HG02884 (cell line): ENCODE results near the gene SLC2A4RG.
"Not testable (repeated sequence)": the region's sequence is repeated elsewhere in the genome, so short reads cannot be mapped to it uniquely, and the experiment has no call there.

Source experiments
- ATAC-seq: cut with Tn5 transposase; IDR thresholded peaks from one replicate; pipeline ENCODE4 v1.9.1; 2021; ENCODE audit warnings: mild to moderate bottlenecking, moderate library complexity; ENCODE audit not compliant: unreplicated experiment

The SLC2A4RG gene

DNA sequence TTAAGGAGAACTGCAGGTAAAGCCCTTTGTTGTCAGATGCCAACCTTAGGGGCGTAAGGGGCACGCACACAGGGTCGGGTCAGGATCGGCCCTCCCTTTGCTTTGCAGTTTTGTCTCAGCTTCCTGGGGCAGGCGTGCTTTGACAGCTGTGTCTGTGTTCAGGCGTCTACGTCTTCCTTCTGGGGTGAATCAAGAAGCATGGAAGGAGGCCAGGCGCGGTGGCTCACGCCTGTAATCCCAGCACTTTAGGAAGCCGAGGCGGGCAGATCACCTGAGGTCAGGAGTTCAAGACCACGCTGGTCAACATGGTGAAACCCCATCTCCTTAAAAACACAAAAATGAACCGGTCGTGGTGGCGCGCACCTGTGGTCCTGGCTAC lies 30.4 kb upstream of the SLC2A4RG start:
- ATAC-seq: no peak

DNA sequence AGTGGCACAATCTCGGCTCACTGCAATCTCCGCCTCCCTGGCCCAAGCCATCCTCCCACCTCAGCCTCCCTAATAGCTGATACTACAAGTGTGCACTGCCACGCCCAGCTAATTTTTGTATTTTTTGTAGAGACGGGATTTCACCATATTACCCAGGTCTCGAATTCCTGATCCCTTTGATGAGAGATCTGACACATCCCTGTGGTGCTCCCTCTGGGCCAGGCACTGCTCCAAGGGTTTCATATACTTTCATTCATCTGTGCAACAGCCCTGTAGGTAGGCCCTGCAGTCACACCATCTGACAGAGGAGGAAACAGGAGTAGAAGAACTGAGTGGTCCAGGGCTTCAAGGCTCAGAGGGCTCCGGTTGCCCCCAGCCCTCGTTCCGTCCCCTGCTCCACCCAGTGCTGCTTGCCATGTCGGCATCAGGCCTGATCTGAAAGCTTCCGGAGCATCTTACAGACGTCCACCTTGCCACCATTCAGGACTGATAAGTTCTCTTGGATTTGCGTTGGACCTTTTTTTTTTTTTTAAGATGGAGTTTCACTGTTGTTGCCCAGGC lies 28.4 kb upstream of the SLC2A4RG start:
- ATAC-seq: no peak

DNA sequence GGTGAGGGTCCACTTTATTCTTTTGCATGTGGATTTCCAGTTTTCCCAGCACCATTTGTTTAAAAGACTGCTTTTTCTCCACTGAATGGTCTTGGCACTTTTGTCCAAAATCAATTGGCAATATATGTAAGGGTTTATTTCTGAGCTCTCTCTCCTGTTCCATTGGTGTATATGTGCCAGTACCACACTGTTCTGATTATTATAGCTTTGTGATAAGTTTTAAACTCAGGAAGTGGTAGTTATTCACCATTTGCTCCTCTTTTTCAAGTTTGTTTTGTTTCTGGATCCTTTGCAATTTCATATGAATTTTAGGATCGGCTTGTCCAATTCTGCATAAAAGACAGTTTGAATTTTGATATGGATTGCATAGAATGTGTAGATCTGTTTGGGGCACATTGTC lies 27.4 kb upstream of the SLC2A4RG start:
- ATAC-seq: no peak

DNA sequence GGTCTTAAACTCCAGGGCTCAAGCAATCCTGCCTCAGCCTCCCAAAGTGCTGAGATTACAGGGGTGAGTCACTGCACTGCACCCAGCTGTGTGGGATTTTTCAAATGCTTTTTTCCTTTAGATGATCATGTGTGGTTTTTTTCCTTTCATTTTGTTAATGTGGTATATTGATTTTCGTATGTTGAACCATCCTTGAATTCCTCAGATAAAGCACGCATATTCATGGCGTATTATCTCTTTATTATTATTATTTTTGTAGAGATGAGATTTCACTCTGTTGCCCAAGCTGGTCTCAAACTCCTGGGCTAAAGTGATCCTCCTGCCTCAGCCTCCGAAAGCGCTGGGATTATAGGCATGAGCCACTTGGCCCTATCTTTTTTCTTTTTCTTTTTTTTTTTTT lies 24.7 kb upstream of the SLC2A4RG start:
- ATAC-seq: no peak

DNA sequence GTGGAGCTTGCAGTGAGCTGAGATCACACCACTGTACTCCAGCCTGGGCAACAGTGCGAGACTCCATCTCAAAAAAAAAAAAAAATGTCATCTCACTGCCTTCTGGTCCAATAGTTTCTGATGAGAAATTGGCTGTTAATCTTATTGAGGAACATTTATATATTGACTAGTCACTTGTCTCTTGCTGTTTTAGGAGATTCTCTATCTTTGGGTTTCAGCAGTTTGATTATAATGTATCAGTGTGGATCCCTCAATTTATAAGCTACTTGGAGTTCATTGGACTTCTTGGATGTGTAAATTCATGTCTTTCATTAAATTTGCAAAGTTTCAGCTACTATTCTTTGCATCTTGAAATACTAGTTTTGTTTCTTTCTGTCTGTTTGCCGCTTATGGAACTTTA lies 20.6 kb upstream of the SLC2A4RG start:
- ATAC-seq: no peak

DNA sequence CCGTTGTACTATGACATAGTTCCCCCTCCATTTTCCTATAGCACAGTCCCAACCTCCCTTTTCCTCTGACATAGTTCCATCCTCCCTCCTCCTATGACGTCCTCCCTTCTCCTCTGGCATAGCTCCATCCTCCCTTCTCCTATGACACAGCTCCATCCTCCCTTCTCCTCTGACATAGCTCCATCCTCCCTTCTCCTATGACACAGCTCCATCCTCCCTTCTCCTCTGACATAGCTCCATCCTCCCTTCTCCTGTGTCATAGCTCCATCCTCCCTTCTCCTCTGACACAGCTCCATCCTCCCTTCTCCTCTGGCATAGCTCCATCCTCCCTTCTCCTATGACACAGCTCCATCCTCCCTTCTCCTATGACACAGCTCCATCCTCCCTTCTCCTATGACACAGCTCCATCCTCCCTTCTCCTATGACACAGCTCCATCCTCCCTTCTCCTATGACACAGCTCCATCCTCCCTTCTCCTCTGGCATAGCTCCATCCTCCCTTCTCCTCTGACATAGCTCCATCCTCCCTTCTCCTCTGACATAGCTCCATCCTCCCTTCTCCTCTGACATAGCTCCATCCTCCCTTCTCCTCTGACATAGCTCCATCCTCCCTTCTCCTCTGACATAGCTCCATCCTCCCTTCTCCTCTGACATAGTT lies 16.5 kb upstream of the SLC2A4RG start:
- not testable (repeated sequence) for ATAC-seq

DNA sequence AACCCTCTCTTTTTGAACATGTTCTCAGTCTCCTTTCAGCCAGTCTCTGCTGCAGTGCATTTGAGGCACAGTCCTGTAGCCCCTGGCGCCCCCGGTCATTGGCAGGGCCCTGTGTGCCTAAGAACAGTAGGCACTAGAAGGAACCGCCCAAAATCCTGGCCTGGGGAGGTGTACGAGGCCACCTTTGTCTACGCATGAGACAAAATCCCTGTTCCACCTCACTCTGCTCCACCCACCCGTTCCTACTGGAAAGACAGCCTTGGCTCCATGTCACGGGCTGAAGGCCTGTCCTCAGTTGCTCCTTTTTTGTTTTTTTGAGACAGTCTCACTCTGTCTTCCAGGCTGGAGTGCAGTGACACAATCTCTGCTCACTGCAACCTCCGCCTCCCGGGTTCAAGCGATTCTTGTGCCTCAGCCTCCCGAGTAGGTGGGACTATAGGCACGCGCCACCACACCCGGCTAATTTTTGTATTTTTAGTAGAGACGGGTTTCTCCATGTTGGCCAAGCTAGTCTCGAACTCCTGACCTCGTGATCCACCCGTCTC lies 9.3 kb upstream of the SLC2A4RG start:
- not testable (repeated sequence) for ATAC-seq

DNA sequence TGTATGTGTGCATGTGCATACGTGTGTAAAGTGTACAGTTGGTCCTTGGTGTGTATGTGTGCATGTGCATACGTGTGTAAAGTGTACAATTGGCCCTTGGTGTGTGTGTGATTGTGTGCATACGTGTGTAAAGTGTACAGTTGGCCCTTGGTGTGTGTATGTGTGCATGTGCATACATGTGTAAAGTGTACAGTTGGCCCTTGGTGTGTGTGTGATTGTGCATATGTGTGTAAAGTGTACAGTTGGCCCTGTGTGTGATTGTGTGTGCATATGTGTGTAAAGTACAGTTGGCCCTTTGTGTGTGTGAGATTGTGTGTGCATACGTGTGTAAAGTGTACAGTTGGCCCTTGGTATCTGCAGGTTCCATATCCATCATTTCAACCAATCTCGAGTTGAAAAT lies 8.2 kb upstream of the SLC2A4RG start:
- no peak for ATAC-seq

DNA sequence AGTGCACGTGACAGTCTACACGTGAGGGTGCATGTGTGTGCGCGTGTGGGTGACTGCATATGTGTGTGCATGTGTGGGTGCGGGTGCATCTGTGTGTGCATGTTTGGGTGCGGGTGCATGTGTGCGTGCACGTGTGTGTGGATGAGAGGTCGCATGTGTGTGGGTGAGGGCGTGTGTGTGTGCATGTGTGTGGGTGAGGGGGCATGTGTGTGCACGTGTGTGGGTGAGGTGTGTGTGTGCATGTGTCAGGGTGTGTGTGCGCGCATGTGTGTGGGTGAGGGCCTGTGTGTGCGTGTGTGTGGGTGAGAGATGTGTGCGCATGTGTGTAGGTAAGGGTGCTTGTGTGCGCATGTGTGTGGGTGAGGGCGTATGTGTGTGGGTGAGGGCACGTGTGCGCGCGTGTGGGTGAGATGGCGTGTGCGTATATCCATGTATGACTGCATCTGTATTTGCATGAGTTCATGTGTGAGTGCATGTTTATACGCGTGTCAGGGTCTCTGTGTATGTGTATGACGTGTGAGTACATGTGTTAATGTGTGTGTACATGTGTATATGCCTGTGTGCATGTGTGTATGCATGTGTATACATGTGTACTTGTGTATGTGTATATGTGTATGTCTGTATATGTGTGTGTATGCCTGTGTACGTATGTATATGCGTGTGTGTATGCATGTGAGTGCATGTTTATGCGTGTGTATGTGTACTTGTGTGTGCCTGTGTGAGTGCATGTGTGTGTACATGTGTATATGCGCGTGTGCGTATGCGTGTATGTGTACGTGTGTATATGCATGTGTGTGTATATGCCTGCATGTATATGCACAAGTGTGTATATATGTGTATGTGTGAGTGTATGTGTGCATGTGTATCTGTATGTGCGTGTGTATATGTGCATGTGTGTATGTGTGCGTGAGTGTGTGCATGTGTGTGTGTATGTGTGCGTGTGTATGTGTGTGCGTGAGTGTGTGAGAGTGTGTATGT lies 7.2 kb upstream of the SLC2A4RG start:
- no peak for ATAC-seq

DNA sequence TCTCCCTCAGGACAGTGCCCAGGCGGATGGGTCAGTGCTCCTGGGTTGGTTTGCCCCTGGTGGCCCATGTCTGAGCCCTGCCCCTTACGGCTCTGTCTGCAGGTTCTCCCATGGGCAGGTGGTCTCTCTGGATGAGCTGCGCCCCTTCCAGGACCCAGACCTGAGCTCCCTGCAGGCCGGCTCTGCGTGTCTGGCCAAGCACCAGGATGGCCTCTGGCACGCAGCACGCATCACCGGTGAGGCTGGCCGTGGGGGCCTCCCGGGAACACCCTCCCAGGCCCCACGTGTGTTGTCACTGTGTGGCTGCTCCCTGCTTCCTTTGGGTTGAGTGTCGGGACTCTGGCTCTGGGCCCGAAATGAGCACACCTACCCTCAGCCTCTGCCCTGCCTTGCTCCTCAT lies 6.5 kb upstream of the SLC2A4RG start:
- ATAC-seq: no peak

DNA sequence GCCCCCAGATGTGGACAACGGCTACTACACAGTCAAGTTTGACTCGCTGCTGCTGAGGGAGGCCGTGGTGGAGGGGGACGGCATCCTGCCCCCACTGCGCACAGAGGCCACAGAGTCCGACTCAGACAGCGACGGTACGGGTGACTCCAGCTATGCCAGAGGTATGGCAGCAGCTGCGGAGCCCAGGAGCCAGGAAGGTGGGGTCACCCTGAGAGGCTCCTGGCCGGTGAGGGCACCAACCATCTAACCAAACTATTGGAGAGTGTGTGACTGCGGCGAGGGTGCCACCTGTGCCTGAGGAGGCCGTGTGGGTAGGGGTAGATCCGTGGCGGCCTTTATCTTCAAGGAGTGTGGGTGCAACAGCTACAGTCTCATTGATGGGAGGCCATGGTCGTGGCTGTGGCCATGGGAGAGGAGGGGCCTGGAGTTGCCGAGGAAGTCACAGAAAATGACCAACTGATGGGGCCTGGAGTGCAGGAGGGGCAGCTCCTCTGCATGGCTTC lies 5.9 kb upstream of the SLC2A4RG start:
- ATAC-seq: no peak

DNA sequence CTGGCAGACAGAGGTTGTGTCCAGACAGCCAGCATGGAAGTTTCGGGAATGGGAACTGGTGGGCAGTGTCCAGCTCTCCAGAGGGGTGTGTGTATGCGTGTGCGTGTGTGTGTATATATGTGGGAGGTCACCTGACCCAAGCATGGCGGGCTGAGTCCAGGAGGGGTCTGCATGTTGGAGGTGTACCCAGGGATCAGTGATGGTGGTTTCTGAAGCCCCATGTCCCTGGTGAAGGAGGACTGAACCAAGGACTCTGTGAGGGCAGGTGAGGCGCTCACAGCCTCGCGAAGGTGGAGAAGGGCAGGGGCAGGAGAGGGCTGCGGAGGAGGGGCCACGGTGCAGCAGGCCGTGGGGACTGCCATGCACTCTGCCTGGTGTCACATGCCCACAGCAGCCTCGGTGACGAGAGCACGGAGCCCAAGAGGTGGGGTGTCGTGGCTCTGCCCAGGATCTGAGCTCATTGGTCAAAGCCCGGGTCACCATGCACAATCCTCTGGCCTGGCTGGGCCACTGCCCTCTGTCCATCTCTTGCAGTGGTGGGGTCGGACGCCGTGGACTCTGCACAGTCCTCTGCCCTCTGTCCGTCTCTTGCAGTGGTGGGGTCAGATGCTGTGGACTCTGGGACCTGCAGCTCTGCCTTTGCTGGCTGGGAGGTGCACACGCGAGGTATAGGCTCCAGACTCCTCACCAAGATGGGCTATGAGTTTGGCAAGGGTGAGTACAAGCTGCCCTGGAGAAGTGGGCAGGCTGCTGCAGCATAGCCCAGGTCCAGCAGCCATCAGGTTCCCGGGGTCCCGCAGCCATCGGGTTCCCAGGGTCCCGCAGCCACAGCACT lies 5.2 kb upstream of the SLC2A4RG start:
- ATAC-seq: no peak

DNA sequence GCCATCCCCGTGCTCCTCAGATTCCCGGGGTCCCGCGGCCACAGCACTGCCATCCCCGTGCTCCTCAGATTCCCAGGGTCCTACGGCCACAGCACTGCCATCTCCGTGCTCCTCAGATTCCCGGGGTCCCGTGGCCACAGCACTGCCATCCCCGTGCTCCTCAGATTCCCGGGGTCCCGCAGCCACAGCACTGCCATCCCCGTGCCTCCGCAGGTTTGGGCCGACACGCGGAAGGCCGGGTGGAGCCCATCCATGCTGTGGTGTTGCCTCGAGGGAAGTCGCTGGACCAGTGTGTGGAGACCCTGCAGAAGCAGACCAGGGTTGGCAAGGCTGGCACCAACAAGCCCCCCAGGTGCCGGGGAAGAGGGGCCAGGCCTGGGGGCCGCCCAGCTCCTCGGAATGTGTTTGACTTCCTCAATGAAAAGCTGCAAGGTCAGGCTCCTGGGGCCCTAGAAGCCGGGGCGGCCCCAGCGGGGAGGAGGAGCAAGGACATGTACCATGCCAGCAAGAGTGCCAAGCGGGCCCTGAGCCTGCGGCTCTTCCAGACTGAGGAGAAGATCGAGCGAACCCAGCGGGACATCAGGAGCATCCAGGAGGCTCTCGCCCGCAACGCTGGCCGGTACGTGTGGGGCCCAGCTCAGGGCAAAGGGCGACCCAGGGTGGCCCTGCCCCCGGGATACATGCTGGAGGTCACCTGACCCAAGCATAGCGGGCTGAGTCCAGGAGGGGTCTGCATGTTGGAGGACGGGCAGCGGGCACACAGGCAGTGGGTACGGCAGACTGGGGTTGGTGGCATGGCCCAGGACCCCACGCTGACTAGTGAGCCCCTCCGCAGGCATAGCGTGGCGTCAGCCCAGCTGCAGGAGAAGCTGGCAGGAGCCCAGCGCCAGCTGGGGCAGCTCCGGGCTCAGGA lies 4.4 kb upstream of the SLC2A4RG start:
- ATAC-seq: no peak

DNA sequence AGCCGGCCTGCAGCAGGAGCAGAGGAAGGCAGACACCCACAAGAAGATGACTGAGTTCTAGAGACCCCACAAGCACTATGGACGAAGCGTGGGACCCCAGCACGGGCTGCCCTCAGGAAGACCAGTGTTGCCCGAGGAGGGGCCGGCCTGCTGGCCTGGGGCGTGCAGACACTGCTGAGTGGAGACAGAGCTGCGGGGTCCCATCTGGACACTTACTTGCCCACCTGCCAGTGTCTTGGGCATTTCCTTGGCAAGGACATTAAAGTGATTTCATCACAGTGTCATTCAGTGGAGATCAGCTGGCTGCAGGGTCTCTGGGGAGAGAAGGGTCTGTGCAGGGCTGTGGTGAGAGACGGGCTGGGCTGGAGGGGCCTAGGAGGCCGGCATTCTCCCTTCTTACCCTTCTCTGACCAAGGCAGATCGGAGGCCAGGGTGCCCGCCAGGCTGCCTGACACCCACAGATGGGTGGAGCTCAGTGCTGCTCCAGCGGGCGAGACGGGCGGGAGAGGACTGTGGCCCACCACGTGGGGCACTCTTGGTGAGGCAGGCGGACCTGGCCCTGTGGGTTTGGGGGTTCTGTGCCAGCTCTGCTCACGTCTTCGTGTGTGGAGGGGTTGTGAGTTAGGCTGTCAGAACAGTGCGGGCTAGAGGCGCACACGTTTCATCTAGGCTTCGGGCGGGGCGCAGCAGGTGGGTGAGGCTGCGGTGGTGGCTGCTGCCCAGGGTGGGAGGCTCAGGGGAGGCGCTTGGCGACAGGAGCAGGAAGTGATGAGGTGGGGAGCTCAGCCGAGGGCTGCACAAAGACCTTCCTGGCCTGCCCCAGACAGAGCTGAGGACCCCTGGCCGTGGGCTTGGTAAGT lies 3.5 kb upstream of the SLC2A4RG start, which contains the start of gene LIME1:
LIME1 (plus strand) TSS at position 806 of the 860 bp plus-strand sequence. CDS start 886 bp downstream, outside the sequence.
- no peak for ATAC-seq

DNA sequence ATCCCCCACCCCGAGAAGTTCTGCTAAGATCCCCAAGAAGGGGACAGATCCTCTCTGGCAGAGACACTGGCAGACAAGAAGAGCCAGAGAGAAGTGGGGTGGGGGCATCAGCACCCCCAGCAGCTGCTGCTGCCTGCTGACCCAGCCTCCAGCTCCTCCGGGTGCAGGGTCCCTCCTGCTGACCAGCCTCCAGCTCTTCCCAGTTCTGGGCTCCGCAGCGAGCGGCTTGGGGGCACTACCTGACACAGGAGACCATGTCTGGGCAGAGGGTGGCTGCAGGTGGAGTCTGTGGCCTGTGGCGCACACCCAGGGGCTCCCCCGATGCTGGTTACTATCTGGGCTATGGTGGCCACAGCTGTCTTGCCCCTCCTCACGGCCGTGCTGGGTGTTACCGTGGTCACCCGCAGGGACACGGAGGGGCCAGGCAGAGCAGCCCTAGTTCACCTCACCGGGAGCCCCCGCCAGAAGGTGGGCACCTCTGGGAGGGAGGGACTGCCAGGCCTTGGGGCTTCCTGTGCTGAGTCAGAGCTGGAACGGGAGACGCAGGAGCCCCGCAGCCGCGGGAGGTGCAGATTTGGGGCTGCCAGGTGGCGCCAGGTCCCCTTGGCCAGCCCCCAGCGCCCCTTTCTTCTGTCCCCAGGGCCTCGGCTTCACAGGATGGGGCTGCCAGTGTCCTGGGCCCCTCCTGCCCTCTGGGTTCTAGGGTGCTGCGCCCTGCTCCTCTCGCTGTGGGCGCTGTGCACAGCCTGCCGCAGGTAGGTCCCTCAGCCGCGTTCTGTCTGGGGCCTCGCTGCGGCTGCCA lies 2.5 kb upstream of the SLC2A4RG start:
- ATAC-seq: no peak

DNA sequence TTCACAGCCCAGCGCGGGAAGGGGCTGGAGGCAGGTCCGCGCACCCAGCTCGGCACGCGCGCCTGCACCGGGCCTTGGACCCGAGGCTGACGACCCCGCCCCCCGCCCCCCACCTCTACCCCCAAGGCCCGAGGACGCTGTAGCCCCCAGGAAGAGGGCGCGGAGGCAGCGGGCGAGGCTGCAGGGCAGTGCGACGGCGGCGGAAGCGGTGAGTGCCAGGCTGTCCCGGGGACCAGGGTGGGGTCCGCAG lies 2.0 kb upstream of the SLC2A4RG start:
- no peak for ATAC-seq

DNA sequence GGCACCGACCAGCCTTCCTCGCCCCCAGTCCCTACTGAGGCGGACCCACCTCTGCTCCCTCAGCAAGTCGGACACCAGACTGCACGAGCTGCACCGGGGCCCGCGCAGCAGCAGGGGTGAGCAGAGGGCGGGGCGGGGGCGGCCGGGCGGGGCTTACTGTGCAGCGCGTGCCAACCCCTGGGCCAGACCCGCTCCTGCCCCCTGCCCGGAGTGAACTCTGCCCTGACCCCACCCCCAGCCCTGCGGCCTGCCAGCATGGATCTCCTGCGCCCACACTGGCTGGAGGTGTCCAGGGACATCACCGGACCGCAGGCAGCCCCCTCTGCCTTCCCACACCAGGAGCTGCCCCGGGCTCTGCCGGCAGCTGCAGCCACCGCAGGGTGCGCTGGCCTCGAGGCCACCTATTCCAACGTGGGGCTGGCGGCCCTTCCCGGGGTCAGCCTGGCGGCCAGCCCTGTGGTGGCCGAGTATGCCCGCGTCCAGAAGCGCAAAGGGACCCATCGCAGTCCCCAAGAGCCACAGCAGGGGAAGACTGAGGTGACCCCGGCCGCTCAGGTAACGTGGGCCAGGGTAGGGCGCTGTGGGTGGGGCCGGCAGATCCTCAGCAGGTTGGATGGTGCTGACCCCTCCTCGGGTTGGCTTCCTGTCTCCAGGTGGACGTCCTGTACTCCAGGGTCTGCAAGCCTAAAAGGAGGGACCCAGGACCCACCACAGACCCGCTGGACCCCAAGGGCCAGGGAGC lies 1.5 kb upstream of the SLC2A4RG start:
- no peak for ATAC-seq
